Mucosa of gallbladder (tissue), 1 donor: Measurements from ENCODE around the gene BMP6. TPM values are rescaled to one million over a fixed set of nuclear protein-coding genes. Genes with fewer than 3 reads are reported as not detected.
"Not testable (repeated sequence)": the region's sequence is repeated elsewhere in the genome, so short reads cannot be mapped to it uniquely, and the experiment has no call there.

Source experiments
- DNase-seq: peaks from one replicate; pipeline ENCODE4 v3.0.0-alpha.2; 2020; ENCODE audit warnings: low spot score
- total RNA-seq: library from RNA; stranded (reverse); gene quantifications from one replicate; pipeline ENCODE4 v1.2.1, GENCODE V29; 2021
- donor health status: DM: no; HTN: no; CAD: no.

Gene BMP6
- total RNA-seq, 1 donor from 2014 or later, result 7.3 TPM

- no peak for DNase-seq
Measured at GRCh38 chr6:7882505-7883257, 156.8 kb downstream of the BMP6 start.

GRCh38 chr6:7883381-7883780 is 157.5 kb downstream of the BMP6 start:
- DNase-seq, result no peak

- no peak for DNase-seq
Measured at GRCh38 chr6:7886132-7886531, 160.2 kb downstream of the BMP6 start.

- no peak for DNase-seq
Measured at GRCh38 chr6:7887278-7887991, 161.5 kb downstream of the BMP6 start.

GRCh38 chr6:7888587-7889357 is 162.9 kb downstream of the BMP6 start:
- no peak for DNase-seq

- no peak for DNase-seq
Measured at GRCh38 chr6:7891078-7891872, 165.4 kb downstream of the BMP6 start.

GRCh38 chr6:7892367-7892766 is 166.5 kb downstream of the BMP6 start:
- not testable (repeated sequence) for DNase-seq

GRCh38 chr6:7893342-7893741 is 167.4 kb downstream of the BMP6 start:
- DNase-seq, result no peak

- no peak for DNase-seq
Measured at GRCh38 chr6:7894262-7895124, 168.6 kb downstream of the BMP6 start.

GRCh38 chr6:7895125-7895423 is 169.2 kb downstream of the BMP6 start:
- no peak for DNase-seq

- no peak for DNase-seq
Measured at GRCh38 chr6:7896465-7896987, 170.6 kb downstream of the BMP6 start.

- DNase-seq, result no peak
Measured at GRCh38 chr6:7897461-7898192, 171.7 kb downstream of the BMP6 start.

- DNase-seq, result not testable (repeated sequence)
Measured at GRCh38 chr6:7898193-7898586, 172.3 kb downstream of the BMP6 start.

GRCh38 chr6:7899101-7899888 is 173.4 kb downstream of the BMP6 start:
- peak; percentile 32 for DNase-seq

GRCh38 chr6:7899889-7900213 is 174.0 kb downstream of the BMP6 start:
- no peak for DNase-seq

- no peak for DNase-seq
Measured at GRCh38 chr6:7900621-7901020, 174.7 kb downstream of the BMP6 start.

GRCh38 chr6:7901056-7901455 is 175.2 kb downstream of the BMP6 start:
- no peak for DNase-seq

- no peak for DNase-seq
Measured at GRCh38 chr6:7901780-7902179, 175.9 kb downstream of the BMP6 start.

- DNase-seq, result no peak
Measured at GRCh38 chr6:7902221-7902620, 176.3 kb downstream of the BMP6 start.
